Retinal pigment epithelial cell (primary cell): ENCODE data around the gene CCDC169.

Experiments
- DNase-seq: peaks from one replicate; pipeline ENCODE4 v3.0.0-alpha.2; 2010; ENCODE audit warnings: low read depth
- H3K4me3 ChIP-seq: 2 replicates; pipeline ENCODE4 v1.5.1; 2011; ENCODE audit warnings: mild to moderate bottlenecking, low read length, control low read depth, moderate library complexity
- TF ChIP-seq, protein P1 (sequence below): conservative IDR thresholded peaks from 2 replicates; pipeline ENCODE4 v1.5.1; 2011; ENCODE audit warnings: low read depth, low read length, control low read depth, inconsistent platforms

CCDC169 gene

DNA sequence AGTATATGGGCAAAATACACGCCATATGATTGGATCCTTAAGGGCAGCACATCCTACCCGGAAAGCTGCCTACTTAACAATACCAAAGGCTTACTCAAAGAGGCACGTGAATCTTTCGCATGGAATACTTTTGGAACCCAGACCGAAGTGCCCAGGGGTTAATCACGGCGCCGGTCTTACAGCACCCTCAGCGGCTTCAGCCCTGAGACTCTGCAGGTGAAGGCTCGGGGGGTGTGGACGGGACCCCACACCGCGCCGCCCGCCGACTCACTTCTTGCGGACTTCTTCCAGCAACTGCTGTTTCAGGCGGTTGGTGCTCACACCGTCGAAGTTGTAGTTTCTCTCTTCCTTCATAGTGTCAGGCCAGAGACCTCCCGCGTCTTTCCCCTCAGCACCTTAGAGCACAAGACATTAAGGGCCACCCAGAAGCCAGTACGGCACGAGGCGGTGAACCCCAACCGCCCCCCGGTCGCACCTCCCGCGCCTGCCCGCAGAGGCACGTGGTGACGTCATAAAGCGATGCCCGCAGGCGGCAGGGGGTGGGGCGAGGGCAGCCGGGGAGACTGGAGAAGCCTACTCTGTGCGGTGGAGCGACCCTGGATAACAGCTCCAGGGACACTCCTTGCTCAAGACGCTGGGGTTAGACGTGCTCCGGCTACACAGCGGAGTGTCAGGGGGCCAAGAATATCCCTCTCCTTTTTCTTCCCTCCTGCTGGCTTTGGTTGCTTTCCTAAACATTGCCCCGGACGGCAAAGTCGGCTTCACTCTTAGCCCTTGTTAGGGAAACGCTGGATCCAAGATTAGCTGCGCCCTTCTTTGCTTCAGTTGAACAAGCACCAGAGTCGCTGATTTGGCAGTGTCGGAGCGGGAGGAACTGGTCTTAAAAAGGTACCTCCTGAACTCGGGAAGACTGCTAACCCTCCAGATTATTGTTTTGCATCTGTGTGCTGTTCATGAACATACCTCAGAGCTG, at the start of gene CCDC169:
CCDC169 (minus strand) TSS at position 449 of the 973 bp plus-strand sequence; CDS start at position 354, 95 bp downstream.
- peak within 1 kb of the TSS; percentile 75 for H3K4me3 ChIP-seq
- DNase-seq = peak; percentile 40
- TF ChIP-seq, protein P1, sequence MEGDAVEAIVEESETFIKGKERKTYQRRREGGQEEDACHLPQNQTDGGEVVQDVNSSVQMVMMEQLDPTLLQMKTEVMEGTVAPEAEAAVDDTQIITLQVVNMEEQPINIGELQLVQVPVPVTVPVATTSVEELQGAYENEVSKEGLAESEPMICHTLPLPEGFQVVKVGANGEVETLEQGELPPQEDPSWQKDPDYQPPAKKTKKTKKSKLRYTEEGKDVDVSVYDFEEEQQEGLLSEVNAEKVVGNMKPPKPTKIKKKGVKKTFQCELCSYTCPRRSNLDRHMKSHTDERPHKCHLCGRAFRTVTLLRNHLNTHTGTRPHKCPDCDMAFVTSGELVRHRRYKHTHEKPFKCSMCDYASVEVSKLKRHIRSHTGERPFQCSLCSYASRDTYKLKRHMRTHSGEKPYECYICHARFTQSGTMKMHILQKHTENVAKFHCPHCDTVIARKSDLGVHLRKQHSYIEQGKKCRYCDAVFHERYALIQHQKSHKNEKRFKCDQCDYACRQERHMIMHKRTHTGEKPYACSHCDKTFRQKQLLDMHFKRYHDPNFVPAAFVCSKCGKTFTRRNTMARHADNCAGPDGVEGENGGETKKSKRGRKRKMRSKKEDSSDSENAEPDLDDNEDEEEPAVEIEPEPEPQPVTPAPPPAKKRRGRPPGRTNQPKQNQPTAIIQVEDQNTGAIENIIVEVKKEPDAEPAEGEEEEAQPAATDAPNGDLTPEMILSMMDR = no peak

DNA sequence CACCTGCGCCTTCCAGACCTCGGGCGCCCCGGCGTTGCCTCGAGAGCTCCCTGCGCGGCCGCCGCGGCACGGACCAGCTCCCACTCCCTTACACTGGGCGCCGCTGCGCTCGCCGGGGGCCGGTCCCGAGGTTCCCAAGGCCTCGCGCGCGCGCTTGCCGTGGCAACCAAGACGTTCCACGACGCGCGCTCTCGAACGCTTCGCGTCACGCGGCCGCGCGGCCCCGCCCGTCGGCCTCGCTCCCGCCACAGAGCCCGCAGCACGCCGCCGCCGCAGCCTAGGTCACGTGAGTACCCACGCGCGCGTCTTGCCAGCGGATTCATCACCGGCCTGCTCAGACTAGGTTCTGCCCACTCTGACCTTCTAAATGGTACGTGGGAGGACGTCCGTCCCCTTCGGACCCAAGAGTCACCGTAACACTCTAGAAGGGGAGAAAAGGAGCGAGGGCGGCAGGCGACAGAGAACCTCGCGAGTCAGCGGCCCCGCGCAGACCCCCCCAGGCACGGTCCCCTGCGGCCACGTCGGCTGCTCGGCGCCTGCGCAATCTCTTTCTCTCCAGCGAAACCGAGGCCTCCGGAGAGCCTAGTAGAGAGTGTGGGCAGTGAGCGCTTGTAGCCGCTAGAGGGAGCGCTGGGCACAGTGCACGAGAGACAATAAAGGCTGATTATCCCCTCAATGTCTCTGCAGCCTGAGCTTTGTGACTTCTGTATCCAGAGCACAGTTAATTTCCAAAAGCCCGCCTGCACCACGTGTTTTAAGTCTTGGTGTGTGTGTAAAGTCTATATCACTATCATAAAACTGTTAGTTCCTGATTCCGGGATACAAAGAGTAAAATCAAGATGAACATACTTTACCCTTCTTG, 48.8 kb upstream of the CCDC169 start, which contains the start of gene SPART:
SPART (minus strand) TSS at position 173 of the 862 bp plus-strand sequence. CDS start 10,564 bp downstream, outside the sequence.
- TF ChIP-seq, protein P1 = peak; percentile 98
- peak; percentile 56 for DNase-seq
- H3K4me3 ChIP-seq = peak within 1 kb of the TSS; percentile 84

DNA sequence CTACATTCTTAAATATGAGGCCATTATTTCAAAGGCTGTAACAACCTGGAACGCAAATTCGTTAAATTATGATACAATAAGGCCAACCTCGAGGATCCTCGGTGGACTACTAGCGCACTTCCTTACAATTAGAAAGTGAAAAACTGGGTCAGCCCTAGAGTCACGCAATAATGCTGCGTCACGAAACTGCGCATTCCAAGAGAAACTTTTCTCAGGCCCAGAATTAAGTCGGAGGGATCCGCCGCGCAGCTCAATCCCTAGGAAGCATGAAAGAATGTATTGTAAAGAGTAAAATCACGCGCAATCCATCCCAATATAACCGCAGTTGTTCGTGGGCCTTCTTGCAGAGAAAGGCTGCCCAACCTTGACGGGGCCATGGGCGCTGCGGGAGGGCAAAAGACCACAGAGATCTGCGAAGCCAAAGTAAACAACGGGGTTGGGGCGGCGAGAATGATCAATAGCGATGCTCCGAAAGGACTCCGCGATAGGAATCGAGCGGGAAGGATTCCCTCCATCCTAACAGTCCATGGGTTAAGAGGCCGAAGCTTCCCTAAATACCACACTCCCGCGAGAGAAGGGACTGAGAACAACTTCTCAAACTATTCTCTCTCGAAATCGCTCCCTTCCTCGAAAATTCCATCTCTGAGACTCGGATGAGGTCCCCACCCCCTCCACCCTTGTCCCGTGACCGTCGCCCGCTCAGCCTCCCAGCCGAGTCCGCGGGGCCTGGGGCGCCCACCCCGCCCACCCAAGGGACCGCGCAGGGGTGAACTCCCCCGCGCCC, 48.0 kb upstream of the CCDC169 start:
- peak overlapping the region; percentile 84 for H3K4me3 ChIP-seq
- DNase-seq = peak; percentile 78
- TF ChIP-seq, protein P1 = no peak

DNA sequence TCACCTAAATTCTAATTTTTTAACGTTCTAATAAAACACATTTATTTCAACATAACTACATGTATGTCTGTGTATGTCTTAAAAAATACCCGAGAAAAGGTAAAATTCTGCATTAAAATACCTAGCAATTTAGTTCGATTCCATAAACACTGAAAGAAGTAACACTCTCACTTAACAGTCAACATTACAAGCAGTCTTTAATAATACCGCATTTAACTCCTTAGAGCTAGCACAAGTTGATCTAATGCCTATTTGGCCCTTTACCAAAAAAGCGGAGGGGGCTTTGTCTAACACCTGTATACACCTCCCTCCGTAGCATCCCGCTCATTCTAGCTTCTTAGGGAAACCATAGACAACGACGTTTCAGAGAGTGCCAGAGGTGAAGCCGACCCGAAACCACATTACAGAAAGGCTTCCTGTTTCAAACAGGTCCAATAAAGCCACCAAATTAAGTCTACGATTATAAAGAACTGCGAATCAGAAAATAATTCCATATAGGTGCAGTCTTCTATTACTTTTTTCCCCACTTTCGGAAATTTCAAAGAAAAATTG, 47.3 kb upstream of the CCDC169 start:
- no peak for DNase-seq
- peak overlapping the region; percentile 84 for H3K4me3 ChIP-seq

DNA sequence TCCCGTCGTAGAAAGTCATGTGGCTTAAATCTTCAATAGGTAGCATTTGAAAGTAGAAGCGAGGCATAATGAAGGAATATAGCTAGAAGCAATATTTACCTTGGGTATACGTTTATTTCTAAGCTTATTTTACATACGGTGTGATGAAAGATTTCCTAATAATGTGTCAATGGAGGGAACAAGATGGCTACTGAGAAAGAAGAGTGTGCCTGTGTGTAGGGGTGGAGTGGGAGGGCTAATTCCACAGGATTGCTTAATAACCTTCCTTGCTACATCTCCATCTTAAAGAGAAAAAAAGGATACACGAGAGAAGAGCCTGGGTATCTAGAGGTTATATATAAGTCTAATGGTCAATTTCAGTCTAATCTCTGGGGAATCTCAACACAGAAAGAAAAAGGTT, 46.6 kb upstream of the CCDC169 start:
- H3K4me3 ChIP-seq = peak overlapping the region; percentile 84
- no peak for DNase-seq
- TF ChIP-seq, protein P1 = no peak

More for the DNA sequence above, 47.3 kb upstream of the CCDC169 start:
- TF ChIP-seq, protein P1 = no peak

DNA sequence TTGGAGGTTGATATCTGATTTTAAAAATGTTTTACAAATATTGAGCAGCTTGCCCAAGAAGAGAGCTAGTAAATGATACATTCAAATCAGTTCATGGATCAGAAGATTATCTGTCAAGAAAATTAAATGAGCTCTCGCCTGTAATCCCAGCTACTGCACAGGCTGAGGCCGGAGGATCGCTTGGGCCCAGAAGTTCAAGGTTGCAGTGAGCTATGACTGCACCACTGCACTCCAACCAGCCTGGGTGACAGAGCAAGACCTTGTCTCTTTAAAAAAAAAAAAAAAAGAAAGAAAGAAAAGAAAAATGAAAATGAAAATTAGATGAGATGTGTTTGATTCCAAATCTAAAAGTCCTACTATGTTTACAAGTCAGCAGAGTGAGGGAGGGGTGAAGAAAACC, 46.2 kb upstream of the CCDC169 start:
- peak overlapping the region; percentile 84 for H3K4me3 ChIP-seq
- TF ChIP-seq, protein P1 = no peak
- no peak for DNase-seq
